GM10248 (cell line): ENCODE measurements around the gene INTS14.

Experiments used
- CTCF ChIA-PET: fragments of 300-600 bp; sonication (Branson Sonifier 250); formaldehyde crosslinking; extraction: SDS; loops from one replicate; lab custom pipeline; 2021; ENCODE audit warnings: antibody characterized with exemption; lab: Yijun Ruan, JAX
- POLR2A ChIA-PET: fragments of 350-650 bp; sonication (Branson Sonifier 250); formaldehyde crosslinking; extraction: SDS; loops from one replicate; lab custom pipeline; 2020; ENCODE audit warnings: antibody characterized with exemption; lab: Yijun Ruan, JAX
- DNase-seq: peaks from one replicate; pipeline ENCODE4 v3.0.0; 2012; ENCODE audit errors: extremely low spot score
- TF ChIP-seq, protein P1 (sequence below): IDR thresholded peaks from 2 replicates; pipeline ENCODE4 v1.5.1; 2012; ENCODE audit warnings: mild to moderate bottlenecking, low read depth; ENCODE audit errors: extremely low read depth, missing control alignments, control extremely low read depth

Gene INTS14

DNA sequence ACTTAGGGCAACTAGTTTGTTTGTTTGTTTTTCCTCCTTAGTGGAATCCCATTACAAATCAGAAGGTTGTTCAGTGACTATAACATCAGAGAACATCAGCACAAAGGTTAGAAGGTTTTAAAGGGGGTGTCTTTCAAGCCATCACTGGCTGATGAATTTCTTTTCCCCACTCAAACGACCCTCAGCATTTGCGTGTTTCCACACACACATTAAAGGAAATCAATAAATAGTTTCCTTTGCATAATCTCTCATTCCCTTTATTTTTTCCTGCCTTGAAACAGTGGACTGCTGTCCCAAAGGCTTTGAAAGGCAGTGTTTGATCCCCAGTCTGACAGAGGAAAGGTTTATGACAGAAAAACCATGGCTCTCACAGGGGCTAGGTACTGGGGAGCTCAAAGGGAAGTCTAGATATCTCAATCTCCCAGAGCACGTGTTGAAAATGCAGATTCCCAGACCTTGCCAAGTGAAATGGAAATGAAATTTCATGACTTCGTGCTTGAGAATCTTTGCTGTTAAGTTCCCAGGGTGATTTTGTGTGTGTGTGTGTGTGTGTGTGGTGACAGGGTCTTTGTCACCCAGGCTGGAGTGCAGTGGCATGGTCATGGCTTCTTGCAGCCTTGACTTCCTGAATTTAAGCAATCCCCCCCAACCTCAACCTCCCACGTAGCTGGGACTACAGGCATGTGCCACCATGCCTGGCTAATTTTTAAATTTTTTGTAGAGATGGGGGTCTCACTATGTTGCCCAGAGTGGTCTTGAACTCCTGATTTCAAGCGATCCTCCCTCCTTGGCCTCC is 2.2 kb upstream of the INTS14 start:
- TF ChIP-seq, protein P1, sequence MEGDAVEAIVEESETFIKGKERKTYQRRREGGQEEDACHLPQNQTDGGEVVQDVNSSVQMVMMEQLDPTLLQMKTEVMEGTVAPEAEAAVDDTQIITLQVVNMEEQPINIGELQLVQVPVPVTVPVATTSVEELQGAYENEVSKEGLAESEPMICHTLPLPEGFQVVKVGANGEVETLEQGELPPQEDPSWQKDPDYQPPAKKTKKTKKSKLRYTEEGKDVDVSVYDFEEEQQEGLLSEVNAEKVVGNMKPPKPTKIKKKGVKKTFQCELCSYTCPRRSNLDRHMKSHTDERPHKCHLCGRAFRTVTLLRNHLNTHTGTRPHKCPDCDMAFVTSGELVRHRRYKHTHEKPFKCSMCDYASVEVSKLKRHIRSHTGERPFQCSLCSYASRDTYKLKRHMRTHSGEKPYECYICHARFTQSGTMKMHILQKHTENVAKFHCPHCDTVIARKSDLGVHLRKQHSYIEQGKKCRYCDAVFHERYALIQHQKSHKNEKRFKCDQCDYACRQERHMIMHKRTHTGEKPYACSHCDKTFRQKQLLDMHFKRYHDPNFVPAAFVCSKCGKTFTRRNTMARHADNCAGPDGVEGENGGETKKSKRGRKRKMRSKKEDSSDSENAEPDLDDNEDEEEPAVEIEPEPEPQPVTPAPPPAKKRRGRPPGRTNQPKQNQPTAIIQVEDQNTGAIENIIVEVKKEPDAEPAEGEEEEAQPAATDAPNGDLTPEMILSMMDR = no peak
- POLR2A ChIA-PET = no interaction called here
- no peak for DNase-seq
- CTCF ChIA-PET = interaction anchor here (0.6 to 3.6 kb wide), 5 partner anchors 9 to 680 kb away, joined by 3 to 12 read pairs (median 5); partner anchors contain the start of genes DIS3L and SLC24A1

DNA sequence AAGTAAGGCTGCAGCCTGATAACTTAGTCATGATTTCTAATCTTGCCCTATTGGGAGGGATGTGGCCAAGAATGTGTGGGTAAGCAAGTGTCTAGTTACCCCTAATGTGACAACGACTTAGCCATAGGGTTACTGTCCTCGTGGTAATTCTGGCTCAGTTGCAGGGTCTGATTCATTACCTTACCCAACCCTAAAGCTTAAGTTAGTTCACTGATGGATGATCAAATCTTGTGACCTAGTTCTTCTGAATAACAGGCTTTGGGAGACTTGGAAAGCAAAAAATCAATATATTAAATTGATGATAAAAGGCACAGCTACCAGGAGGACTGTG is 1.6 kb upstream of the INTS14 start:
- TF ChIP-seq, protein P1 = no peak
- CTCF ChIA-PET = interaction anchor here (0.6 to 3.6 kb wide), 7 partner anchors 9 to 680 kb away, joined by 3 to 12 read pairs (median 4); partner anchors contain the start of genes DIS3L and SLC24A1
- POLR2A ChIA-PET = no interaction called here
- DNase-seq = no peak

DNA sequence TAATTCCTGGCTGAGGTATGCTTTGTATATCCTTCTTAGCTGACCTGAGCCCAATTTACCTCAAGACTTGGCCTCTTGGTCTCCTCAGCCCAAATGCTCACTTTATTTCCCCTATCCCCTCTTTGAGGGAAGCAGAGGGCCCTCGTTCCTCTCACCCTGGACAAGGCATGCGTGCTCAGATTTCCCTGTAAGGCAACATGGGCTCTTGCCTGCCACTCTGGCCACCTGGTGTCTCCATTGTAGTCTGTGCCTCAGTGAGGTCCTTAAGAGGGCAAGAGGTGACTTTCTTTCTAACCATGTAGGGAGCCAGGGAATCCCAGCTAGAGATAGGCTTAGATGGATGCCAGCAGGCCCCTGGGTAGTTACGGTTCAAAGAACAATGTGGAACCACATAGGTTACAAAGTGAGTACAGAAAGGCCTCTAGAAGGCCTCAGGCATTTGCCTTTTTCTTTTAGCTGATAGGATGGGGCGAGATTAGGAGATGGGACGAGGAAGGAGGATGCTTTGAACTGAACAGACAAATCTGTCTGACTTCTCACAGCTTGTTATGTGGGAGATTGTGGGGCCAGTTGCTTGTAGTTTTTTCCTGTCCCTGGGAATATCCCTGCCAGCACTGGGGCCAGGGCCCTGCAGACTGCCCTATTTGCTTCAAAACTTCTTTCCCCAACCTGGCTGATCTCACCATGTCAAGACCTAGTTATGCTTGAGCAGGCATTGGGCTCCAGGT is 1.1 kb upstream of the INTS14 start:
- CTCF ChIA-PET = interaction anchor here (1.0 to 3.6 kb wide), 14 partner anchors 10 to 245 kb away, joined by 3 to 13 read pairs (median 6); partner anchors contain the start of gene SLC24A1
- POLR2A ChIA-PET = no interaction called here

DNA sequence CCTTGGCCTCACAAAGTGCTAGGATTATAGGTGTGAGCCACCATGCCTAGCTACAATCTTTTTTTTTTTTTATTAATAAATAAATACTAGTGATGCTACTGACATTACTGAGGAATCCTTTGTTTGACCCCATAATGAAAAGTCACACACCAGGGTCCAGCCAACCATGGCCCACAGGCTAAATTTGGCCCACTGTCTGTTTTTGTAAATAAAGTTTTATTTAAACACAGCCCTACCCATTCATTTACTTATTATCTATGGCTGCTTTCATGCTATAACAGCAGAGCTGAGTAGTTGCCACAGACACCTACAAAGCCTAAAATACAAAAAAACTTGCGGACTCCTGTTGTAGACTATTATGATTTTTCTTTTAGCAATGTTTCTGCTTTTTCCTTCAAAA is 7.4 kb downstream of the INTS14 start:
- ChIA-PET CTCF (interaction anchor here (1.1 kb wide), 1 partner anchor 35 kb away, joined by 3 read pairs; no protein-coding TSS in a partner anchor), POLR2A (no interaction called here)
- TF ChIP-seq, protein P1 = no peak
- DNase-seq = no peak

More for the DNA sequence above, 1.1 kb upstream of the INTS14 start:
- DNase-seq = no peak
- TF ChIP-seq, protein P1 = no peak

DNA sequence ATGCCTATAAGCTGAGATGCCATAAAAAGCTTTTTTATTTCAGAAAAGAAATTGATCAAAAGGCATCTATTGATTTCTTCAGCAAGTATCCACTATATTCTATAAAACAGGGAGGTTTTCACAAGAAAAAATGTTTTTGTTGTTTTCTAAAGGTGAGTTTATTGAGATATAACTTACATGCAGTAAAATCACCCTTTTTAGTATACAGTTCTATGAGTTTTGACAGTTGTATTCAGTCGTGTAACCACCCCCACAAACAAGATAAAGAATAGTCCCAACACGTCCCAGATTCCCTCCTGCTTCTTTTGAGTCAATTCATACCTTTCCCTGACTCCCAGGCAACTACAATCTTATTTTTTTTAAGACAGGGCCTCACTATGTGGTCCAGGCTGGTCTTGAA is 7.8 kb downstream of the INTS14 start:
- DNase-seq = no peak
- ChIA-PET POLR2A (no interaction called here), CTCF (interaction anchor here (1.1 to 1.6 kb wide), 2 partner anchors 12 to 35 kb away, joined by 3 read pairs; no protein-coding TSS in a partner anchor)
- TF ChIP-seq, protein P1 = no peak

DNA sequence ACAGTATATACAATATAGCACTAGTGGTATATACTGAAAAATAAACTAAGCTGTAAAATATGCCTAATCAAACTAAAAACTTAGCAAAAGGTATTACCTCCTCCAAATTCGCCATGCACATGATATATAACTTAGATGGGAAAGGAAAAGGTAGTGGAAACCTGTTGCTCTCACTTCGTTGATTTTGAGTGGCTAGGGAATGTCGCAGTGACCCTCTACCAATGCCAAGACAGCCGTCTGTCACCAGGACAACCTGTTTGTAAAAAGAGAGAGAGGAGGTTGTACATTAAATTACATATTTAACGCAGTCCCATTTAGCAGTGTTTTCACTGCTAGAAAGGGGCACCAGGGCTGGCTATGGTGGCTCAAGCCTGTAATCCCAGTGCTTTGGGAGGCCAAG is 11.3 kb downstream of the INTS14 start:
- CTCF ChIA-PET = interaction anchor here (1.8 kb wide), 1 partner anchor 13 kb away, joined by 12 read pairs; the partner anchor contains the start of gene INTS14
- POLR2A ChIA-PET = no interaction called here

More for the DNA sequence above, 11.3 kb downstream of the INTS14 start:
- TF ChIP-seq, protein P1 = no peak
- no peak for DNase-seq
